HFF-Myc (cell line): ENCODE measurements around the gene AURKB.

Experiments
- DNase-seq: peaks from one replicate; pipeline ENCODE4 v3.0.0-alpha.2; 2011; ENCODE audit warnings: low read depth; ENCODE audit errors: extremely low read depth
- H3K4me3 ChIP-seq: replicated peaks from 2 replicates; pipeline ENCODE4 v1.5.1; 2011; ENCODE audit warnings: low read depth, mild to moderate bottlenecking, control low read depth, low read length
- CTCF ChIP-seq: IDR thresholded peaks from 2 replicates; pipeline ENCODE4 v1.5.1; 2012; ENCODE audit warnings: mild to moderate bottlenecking, low read depth, low read length, control low read depth; ENCODE audit errors: missing control alignments

The AURKB gene

GRCh38 chr17:8162997-8163977 lies 47.1 kb downstream of the AURKB start:
- DNase-seq, result no peak
- H3K4me3 ChIP-seq, result peak overlapping the region; percentile 90
- no peak for TF ChIP-seq CTCF

GRCh38 chr17:8162233-8162996 lies 48.0 kb downstream of the AURKB start, which contains the start of gene VAMP2:
Gene VAMP2, minus strand, starts transcription at chr17:8162948. Its CDS starts 69 bp downstream, at chr17:8162879.
- peak within 1 kb of the TSS; percentile 90 for H3K4me3 ChIP-seq
- no peak for TF ChIP-seq CTCF
- no peak for DNase-seq

- peak overlapping the region; percentile 90 for H3K4me3 ChIP-seq
- no peak for DNase-seq
- no peak for TF ChIP-seq CTCF
Measured at GRCh38 chr17:8161289-8162232, 48.8 kb downstream of the AURKB start.

- DNase-seq, result no peak
- peak overlapping the region; percentile 90; the same call in 1 of the 2 replicates for H3K4me3 ChIP-seq
- TF ChIP-seq CTCF, result no peak
Measured at GRCh38 chr17:8160741-8161221, 49.6 kb downstream of the AURKB start.

- no peak for DNase-seq
- no peak overlapping the region for H3K4me3 ChIP-seq
- TF ChIP-seq CTCF, result no peak
Measured at GRCh38 chr17:8160224-8160577, 50.2 kb downstream of the AURKB start.
